Liver (tissue), 9 donors: ENCODE results near the gene SHB. TPM values are rescaled to one million over a fixed set of nuclear protein-coding genes. Genes with fewer than 3 reads are reported as not detected.

Experiments used
- DNase-seq: peaks from one replicate; pipeline ENCODE4 v3.0.0-alpha.2; 2017; ENCODE audit warnings: low spot score
- H3K27ac ChIP-seq, 2 donors: one replicate each; pipeline ENCODE4 v1.7.0; 2013; ENCODE audit warnings: inconsistent platforms in 2 of 2, low read length in 2 of 2, control low read depth in 1 of 2, low read depth in 1 of 2, mild to moderate bottlenecking in 1 of 2
- H3K27me3 ChIP-seq, 4 donors: one replicate each; pipeline versions ENCODE4 v1.6.1 to v1.7.0; 2013; ENCODE audit warnings: low read length in 3 of 4, inconsistent platforms in 1 of 4, mild to moderate bottlenecking in 1 of 4, moderate library complexity in 1 of 4; ENCODE audit not compliant: control insufficient read depth in 4 of 4, insufficient read depth in 4 of 4
- H3K36me3 ChIP-seq, 4 donors: one replicate each; pipeline versions ENCODE4 v1.6.1 to v1.7.0; 2013; ENCODE audit warnings: low read length in 3 of 4, mild to moderate bottlenecking in 3 of 4, low read depth in 1 of 4, moderate library complexity in 1 of 4; ENCODE audit not compliant: control insufficient read depth in 4 of 4, insufficient read depth in 3 of 4
- H3K4me1 ChIP-seq, 4 donors: one replicate each; pipeline versions ENCODE4 v1.6.1 to v1.7.0; 2013; ENCODE audit warnings: low read length in 3 of 4, mild to moderate bottlenecking in 3 of 4, moderate library complexity in 1 of 4; ENCODE audit not compliant: control insufficient read depth in 4 of 4, insufficient read depth in 4 of 4
- H3K4me3 ChIP-seq, 3 donors: one replicate each; pipeline versions ENCODE4 v1.6.1 to v1.7.0; 2013; ENCODE audit warnings: low read length in 3 of 3, control low read depth in 1 of 3, low read depth in 1 of 3, mild to moderate bottlenecking in 1 of 3
- H3K9ac ChIP-seq, 2 donors: one replicate each; pipeline ENCODE4 v1.7.0; 2013; ENCODE audit warnings: low read length in 2 of 2, mild to moderate bottlenecking in 2 of 2, moderate library complexity in 2 of 2, control low read depth in 1 of 2, low read depth in 1 of 2
- H3K9me3 ChIP-seq, 4 donors: one replicate each; pipeline versions ENCODE4 v1.6.1 to v1.7.0; 2013; ENCODE audit warnings: low read length in 3 of 4; ENCODE audit not compliant: control insufficient read depth in 4 of 4
- CTCF ChIP-seq: fragments of 150-350 bp; IDR thresholded peaks from 2 replicates; pipeline ENCODE4 v1.5.1; 2017; ENCODE audit warnings: improper control_type of control experiment, low read depth, low read length; ENCODE audit not compliant: missing input control
- EGR1 ChIP-seq, 2 donors: IDR thresholded peaks; 2 replicates each; pipeline ENCODE4 v1.6.1; 2016 to 2018; ENCODE audit warnings: antibody characterized with exemption in 2 of 2, low read depth in 2 of 2
- FOXA1 ChIP-seq: IDR thresholded peaks from 2 replicates; pipeline ENCODE4 v1.6.1; 2016; ENCODE audit warnings: antibody characterized with exemption
- FOXA2 ChIP-seq: IDR thresholded peaks from 2 replicates; pipeline ENCODE4 v1.6.1; 2016; ENCODE audit warnings: antibody characterized with exemption
- GABPA ChIP-seq, 2 donors: IDR thresholded peaks in 1 of 2; conservative IDR thresholded peaks in 1 of 2; 2 replicates each; pipeline ENCODE4 v1.6.1; 2016; ENCODE audit warnings: antibody characterized with exemption in 2 of 2, mild to moderate bottlenecking in 1 of 2, moderate library complexity in 1 of 2
- HNF4A ChIP-seq, 2 donors: conservative IDR thresholded peaks; 2 replicates each; pipeline ENCODE4 v1.6.1; 2016; ENCODE audit warnings: antibody characterized with exemption in 2 of 2, mild to moderate bottlenecking in 2 of 2
- JUND ChIP-seq, 2 donors: IDR thresholded peaks; 2 replicates each; pipeline ENCODE4 v1.6.1; 2016; ENCODE audit warnings: antibody characterized with exemption in 2 of 2
- MAX ChIP-seq: IDR thresholded peaks from 2 replicates; pipeline ENCODE4 v1.6.1; 2016; ENCODE audit warnings: antibody characterized with exemption
- NR2F2 ChIP-seq: IDR thresholded peaks from 2 replicates; pipeline ENCODE4 v1.6.1; 2016; ENCODE audit warnings: antibody characterized with exemption
- RAD21 ChIP-seq, 2 donors: IDR thresholded peaks; 2 replicates each; pipeline ENCODE4 v1.6.1; 2016; ENCODE audit warnings: antibody characterized with exemption in 2 of 2, mild to moderate bottlenecking in 2 of 2
- SP1 ChIP-seq: IDR thresholded peaks from 2 replicates; pipeline ENCODE4 v1.6.1; 2018; ENCODE audit warnings: antibody characterized with exemption, mild to moderate bottlenecking
- TAF1 ChIP-seq: conservative IDR thresholded peaks from 2 replicates; pipeline ENCODE4 v1.6.1; 2016; ENCODE audit warnings: antibody characterized with exemption, mild to moderate bottlenecking
- YY1 ChIP-seq: IDR thresholded peaks from 2 replicates; pipeline ENCODE4 v1.6.1; 2016; ENCODE audit warnings: antibody characterized with exemption, mild to moderate bottlenecking
- WGBS: extraction: QIAGEN DNeasy Blood & Tissue Kit; methylation state at CpG from one replicate; pipeline ENCODE4 v1.1.7; 2013; 5-methylcytosine and 5-hydroxymethylcytosine counted together
- polyA plus RNA-seq, 2 donors: library from polyadenylated mRNA; stranded (reverse) in 1 of 2; unstranded in 1 of 2; fragments of 200-250 nt in 1 of 2; fragments of >200 nt in 1 of 2; fragmentation: Nextera tagmentation in 1 of 2; extraction: Ambion mirVana in 1 of 2; gene quantifications; one replicate each; pipeline versions ENCODE4 v1.2.1 to v1.2.3, GENCODE V29; 2013 to 2015
- total RNA-seq, 2 donors: library from RNA; depleted of rRNA; stranded (reverse); fragments of >200 nt; gene quantifications; one replicate each; pipeline ENCODE4 v1.2.3, GENCODE V29; 2014
- TF ChIP-seq, protein P1 (sequence below): IDR thresholded peaks from 2 replicates; pipeline ENCODE4 v1.6.1; 2016; ENCODE audit warnings: antibody characterized with exemption, mild to moderate bottlenecking
- TF ChIP-seq, protein P2 (sequence below): IDR thresholded peaks from 2 replicates; pipeline ENCODE4 v1.6.1; 2016; ENCODE audit warnings: antibody characterized with exemption
- donor health status: healthy.
- donor health status: healthy.
- donor health status: healthy.
- donor health status: healthy.
- donor health status: healthy.

SHB gene
- total and polyA plus RNA-seq, 4 donors, result 3.4 to 17.3 (median 7.0) TPM

GRCh38 chr9:38081356-38082108, 12.5 kb upstream of the SHB start:
- H3K27ac ChIP-seq, result no peak overlapping the region
- H3K9me3 ChIP-seq, result no peaks in the 10 kb centered on the region
- no peak overlapping the region for H3K9ac ChIP-seq
- no peaks in the 10 kb centered on the region for H3K27me3 ChIP-seq
- H3K36me3 ChIP-seq, result no peaks in the 10 kb centered on the region
- 88% methylated on average over 8 of the region's 8 CpGs for WGBS
- DNase-seq, result no peak
- H3K4me1 ChIP-seq, result no peaks in the 10 kb centered on the region
- TF ChIP-seq FOXA1, result no peak
- TF ChIP-seq FOXA2, result no peak
- TF ChIP-seq TAF1, result no peak
- TF ChIP-seq SP1, result no peak
- no peak for TF ChIP-seq RAD21 (IDR thresholded peaks at IDR 0.05)
- no peak for TF ChIP-seq GABPA (IDR thresholded peaks at IDR 0.05 in 1 of 2, conservative IDR thresholded peaks at IDR 0.05 in 1 of 2)
- H3K4me3 ChIP-seq, result no peak overlapping the region

DNA sequence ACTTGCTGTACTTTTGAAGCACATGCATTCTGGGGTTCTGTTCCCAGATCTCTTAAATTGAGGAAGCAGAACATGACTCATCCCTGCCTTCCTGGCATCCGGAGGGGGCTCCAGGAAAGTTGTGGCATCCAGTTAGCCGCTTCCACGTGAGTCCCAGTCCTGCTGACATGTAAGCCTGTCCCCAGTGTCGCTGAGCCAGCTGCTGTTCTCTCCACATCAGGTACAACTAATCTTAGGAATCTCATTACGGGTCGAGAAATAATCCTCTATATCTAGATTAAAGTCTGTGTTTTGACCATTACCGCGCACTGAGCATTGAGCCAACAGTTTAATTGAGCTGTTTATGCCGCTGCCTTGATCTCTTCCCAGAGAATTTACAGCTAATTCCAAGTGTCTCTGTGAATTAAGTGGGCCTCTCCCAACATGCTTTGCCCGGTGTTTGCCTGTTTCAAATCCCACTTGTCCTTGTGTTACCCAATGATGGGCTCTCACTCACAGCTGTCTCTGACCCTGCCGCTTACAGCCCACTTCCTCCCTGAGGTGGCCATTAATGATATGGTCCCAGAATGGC, 10.5 kb upstream of the SHB start:
- no peak overlapping the region for H3K4me3 ChIP-seq
- H3K27me3 ChIP-seq, result no peaks in the 10 kb centered on the region
- no peak overlapping the region for H3K9ac ChIP-seq
- H3K4me1 ChIP-seq, result no peaks in the 10 kb centered on the region
- no peaks in the 10 kb centered on the region for H3K9me3 ChIP-seq
- no peak for DNase-seq
- WGBS, result 86% methylated on average over 11 of the region's 11 CpGs
- H3K36me3 ChIP-seq, result no peaks in the 10 kb centered on the region
- H3K27ac ChIP-seq, result no peak overlapping the region
- no peak for TF ChIP-seq JUND (IDR thresholded peaks at IDR 0.05)
- TF ChIP-seq, protein P1, sequence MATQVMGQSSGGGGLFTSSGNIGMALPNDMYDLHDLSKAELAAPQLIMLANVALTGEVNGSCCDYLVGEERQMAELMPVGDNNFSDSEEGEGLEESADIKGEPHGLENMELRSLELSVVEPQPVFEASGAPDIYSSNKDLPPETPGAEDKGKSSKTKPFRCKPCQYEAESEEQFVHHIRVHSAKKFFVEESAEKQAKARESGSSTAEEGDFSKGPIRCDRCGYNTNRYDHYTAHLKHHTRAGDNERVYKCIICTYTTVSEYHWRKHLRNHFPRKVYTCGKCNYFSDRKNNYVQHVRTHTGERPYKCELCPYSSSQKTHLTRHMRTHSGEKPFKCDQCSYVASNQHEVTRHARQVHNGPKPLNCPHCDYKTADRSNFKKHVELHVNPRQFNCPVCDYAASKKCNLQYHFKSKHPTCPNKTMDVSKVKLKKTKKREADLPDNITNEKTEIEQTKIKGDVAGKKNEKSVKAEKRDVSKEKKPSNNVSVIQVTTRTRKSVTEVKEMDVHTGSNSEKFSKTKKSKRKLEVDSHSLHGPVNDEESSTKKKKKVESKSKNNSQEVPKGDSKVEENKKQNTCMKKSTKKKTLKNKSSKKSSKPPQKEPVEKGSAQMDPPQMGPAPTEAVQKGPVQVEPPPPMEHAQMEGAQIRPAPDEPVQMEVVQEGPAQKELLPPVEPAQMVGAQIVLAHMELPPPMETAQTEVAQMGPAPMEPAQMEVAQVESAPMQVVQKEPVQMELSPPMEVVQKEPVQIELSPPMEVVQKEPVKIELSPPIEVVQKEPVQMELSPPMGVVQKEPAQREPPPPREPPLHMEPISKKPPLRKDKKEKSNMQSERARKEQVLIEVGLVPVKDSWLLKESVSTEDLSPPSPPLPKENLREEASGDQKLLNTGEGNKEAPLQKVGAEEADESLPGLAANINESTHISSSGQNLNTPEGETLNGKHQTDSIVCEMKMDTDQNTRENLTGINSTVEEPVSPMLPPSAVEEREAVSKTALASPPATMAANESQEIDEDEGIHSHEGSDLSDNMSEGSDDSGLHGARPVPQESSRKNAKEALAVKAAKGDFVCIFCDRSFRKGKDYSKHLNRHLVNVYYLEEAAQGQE, result no peak
- no peak for TF ChIP-seq FOXA2

- Histone ChIP-seq H3K36me3 (no peaks in the 10 kb centered on the region), H3K27ac (no peak overlapping the region), H3K4me1 (no peaks in the 10 kb centered on the region), H3K9me3 (no peaks in the 10 kb centered on the region), H3K27me3 (no peaks in the 10 kb centered on the region), H3K9ac (no peak overlapping the region), H3K4me3 (no peak overlapping the region)
- no peak for TF ChIP-seq EGR1 (IDR thresholded peaks at IDR 0.05; ENCODE audit: low read depth in 2 of 2)
- no peak for TF ChIP-seq CTCF
- TF ChIP-seq MAX, result no peak
- no peak for TF ChIP-seq NR2F2
- no peak for TF ChIP-seq JUND (IDR thresholded peaks at IDR 0.05)
- no peak for TF ChIP-seq HNF4A (conservative IDR thresholded peaks at IDR 0.05)
- no peak for TF ChIP-seq TAF1
- no peak for TF ChIP-seq SP1
- TF ChIP-seq RAD21 (IDR thresholded peaks at IDR 0.05), result no peak
- TF ChIP-seq, protein P2, sequence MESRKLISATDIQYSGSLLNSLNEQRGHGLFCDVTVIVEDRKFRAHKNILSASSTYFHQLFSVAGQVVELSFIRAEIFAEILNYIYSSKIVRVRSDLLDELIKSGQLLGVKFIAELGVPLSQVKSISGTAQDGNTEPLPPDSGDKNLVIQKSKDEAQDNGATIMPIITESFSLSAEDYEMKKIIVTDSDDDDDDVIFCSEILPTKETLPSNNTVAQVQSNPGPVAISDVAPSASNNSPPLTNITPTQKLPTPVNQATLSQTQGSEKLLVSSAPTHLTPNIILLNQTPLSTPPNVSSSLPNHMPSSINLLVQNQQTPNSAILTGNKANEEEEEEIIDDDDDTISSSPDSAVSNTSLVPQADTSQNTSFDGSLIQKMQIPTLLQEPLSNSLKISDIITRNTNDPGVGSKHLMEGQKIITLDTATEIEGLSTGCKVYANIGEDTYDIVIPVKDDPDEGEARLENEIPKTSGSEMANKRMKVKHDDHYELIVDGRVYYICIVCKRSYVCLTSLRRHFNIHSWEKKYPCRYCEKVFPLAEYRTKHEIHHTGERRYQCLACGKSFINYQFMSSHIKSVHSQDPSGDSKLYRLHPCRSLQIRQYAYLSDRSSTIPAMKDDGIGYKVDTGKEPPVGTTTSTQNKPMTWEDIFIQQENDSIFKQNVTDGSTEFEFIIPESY, result no peak
- TF ChIP-seq YY1, result no peak
- 97% methylated on average over 34 of the region's 34 CpGs for WGBS
- no peak for DNase-seq
Measured at GRCh38 chr9:38075272-38075671, 6.2 kb upstream of the SHB start.
